NCI-H774 (cell line): ENCODE data around the gene GOLGA3.
"Not testable (repeated sequence)": the region's sequence is repeated elsewhere in the genome, so short reads cannot be mapped to it uniquely, and the experiment has no call there.

Source experiments
- DNase-seq: peaks from one replicate; lab custom pipeline; 2025; lab: John Stamatoyannopoulos, UW

The GOLGA3 gene

GRCh38 chr12:132828706-132829534 is at the start of gene GOLGA3:
TSS of gene GOLGA3 (minus strand) at chr12:132828869. CDS start at chr12:132822128, 6,741 bp downstream.
- DNase-seq, result peak; percentile 95

GRCh38 chr12:132874620-132875019 is 46.0 kb upstream of the GOLGA3 start:
- DNase-seq, result not testable (repeated sequence)

- DNase-seq, result no peak
Measured at GRCh38 chr12:132874175-132874574, 45.5 kb upstream of the GOLGA3 start.

- no peak for DNase-seq
Measured at GRCh38 chr12:132873724-132874123, 45.1 kb upstream of the GOLGA3 start.

- DNase-seq, result no peak
Measured at GRCh38 chr12:132872975-132873421, 44.3 kb upstream of the GOLGA3 start.

- DNase-seq, result no peak
Measured at GRCh38 chr12:132872073-132872855, 43.6 kb upstream of the GOLGA3 start.

GRCh38 chr12:132869551-132869950 is 40.9 kb upstream of the GOLGA3 start:
- DNase-seq, result no peak

GRCh38 chr12:132866251-132866828 is 37.7 kb upstream of the GOLGA3 start:
- no peak for DNase-seq

- DNase-seq, result no peak
Measured at GRCh38 chr12:132861558-132861957, 32.9 kb upstream of the GOLGA3 start.

GRCh38 chr12:132858718-132859266 is 30.1 kb upstream of the GOLGA3 start:
- DNase-seq, result no peak

GRCh38 chr12:132857019-132857418 is 28.4 kb upstream of the GOLGA3 start:
- DNase-seq, result not testable (repeated sequence)

- no peak for DNase-seq
Measured at GRCh38 chr12:132856581-132856980, 27.9 kb upstream of the GOLGA3 start.

- not testable (repeated sequence) for DNase-seq
Measured at GRCh38 chr12:132855211-132855610, 26.5 kb upstream of the GOLGA3 start.

GRCh38 chr12:132853285-132854092 is 24.8 kb upstream of the GOLGA3 start:
- DNase-seq, result no peak

- DNase-seq, result no peak
Measured at GRCh38 chr12:132852496-132852895, 23.8 kb upstream of the GOLGA3 start.

GRCh38 chr12:132851465-132851864 is 22.8 kb upstream of the GOLGA3 start:
- DNase-seq, result no peak

GRCh38 chr12:132850291-132850690 is 21.6 kb upstream of the GOLGA3 start:
- DNase-seq, result no peak

- no peak for DNase-seq
Measured at GRCh38 chr12:132848521-132848920, 19.9 kb upstream of the GOLGA3 start.

GRCh38 chr12:132847363-132848356 is 19.0 kb upstream of the GOLGA3 start:
- DNase-seq, result no peak

GRCh38 chr12:132844681-132845080 is 16.0 kb upstream of the GOLGA3 start:
- not testable (repeated sequence) for DNase-seq
